Measurements from ENCODE around the gene SH3BGRL2.

The SH3BGRL2 gene

DNA sequence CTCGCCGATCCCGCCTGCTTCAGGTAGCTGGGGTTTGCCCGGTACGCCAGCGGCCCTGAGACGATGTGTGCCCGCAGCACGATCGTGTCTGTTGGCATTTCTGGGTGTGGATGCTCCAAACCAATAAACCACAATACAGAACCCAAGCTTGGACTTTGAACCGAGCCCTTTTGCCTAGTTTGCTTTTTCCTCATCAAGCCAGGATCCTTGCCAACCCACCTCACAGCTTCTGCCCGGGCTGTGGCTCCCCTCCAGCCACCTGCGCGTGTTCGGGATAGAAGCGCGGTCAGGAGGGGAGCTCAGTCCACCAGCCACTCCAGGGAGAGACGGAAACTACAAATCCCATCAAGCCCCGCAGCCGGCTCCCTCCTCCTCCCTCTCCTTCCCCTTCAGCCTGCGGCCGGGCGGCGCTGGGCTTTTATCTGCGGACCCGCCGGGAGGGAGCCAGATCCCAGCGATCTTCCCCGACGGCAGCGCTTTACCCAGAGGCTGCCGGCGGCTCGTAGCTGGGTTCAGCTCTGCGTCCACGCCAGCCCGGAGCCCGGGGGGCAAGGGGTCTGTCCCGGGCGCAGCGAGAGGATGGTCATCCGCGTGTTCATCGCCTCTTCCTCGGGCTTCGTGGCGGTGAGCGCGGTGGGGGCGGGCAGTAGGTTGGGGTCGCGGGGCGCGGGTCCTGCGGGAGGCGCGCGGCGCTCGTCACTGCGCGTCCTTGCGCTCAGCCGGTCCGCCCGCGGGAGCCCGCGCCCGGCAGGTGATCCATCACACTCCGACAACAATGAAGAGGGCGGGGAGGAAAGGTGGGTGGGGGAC is at the start of gene SH3BGRL2:
SH3BGRL2 (plus strand) TSS at position 447 of the 810 bp plus-strand sequence; CDS start at position 580, 133 bp downstream.
- DNase-seq, result peak; percentile 8 to 20

DNA sequence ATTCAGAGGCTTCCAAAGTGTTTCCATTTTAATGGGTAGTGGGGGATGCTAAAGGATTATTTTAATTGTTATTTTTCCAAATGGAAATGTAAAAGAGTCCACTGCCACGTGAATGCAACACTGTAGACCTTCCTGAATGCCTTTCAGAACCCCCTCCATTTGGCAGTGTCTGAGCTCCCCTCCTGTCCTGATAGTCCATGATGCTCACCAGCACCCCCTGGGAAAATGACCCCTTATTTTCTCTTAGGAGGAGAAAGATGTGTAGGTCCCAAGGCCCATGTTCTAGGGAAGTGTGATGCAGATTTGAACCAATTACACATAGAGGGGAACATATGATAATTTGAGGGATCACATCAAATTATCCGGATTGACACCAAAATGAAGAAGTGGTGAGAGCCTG is 46.8 kb upstream of the SH3BGRL2 start:
- DNase-seq, result no peak

DNA sequence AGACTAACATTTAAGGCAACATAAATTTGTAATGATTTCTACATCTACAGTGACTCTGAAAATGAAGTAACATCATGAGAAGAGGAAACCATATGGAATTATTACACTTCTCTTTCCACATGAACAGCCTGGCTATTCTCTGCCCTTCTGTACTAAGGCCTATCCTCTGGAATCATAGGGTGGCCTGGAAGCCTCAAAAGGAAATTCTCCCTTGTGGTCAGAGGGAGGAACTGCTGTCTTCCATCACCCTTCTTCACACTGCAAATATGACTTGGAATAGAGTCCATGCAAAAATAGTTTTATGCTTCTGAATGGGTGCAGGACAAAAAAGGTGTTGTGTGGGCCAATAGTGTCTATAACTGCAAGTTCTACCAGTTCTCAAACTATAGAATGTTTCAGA is 44.6 kb upstream of the SH3BGRL2 start:
- no peak for DNase-seq

DNA sequence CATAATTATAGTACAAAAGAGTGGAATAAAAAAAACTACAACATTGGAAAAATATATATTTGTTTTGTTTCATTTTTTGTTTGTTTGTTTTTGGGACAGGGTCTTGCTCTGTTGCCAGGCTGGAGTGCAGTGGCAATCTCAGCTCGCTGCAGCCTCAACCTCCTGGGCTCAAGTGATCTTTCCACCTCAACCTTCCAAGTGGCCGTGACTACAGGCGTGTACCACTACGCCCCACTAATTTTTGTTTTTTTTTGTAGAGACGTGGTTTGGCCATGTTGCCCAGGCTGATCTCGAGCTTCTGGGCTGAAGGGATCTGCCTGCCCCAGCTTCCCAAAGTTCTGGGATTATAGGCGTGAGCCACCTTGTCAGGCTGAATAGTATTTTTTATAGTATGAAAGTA is 41.4 kb upstream of the SH3BGRL2 start:
- no peak for DNase-seq

DNA sequence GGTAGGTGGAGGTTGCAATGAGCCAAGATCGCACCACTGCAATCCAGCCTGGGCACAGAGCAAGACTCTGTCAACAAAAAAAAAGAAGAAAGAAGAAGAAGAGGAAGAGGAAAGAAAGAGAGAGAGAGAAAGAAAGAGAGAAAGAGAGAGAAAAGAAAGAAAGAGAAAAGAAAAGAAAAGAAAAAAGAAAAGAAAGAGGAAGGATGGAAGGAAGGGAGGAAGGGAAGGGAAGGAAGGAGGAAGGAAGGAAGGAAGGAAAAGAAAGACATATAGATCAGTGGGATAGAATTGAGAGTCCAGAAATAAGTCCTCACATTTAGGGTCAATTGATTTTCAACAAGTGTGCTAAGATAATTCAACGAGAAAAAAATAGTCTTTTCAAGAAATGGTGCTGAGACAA is 34.0 kb upstream of the SH3BGRL2 start:
- DNase-seq, result no peak

DNA sequence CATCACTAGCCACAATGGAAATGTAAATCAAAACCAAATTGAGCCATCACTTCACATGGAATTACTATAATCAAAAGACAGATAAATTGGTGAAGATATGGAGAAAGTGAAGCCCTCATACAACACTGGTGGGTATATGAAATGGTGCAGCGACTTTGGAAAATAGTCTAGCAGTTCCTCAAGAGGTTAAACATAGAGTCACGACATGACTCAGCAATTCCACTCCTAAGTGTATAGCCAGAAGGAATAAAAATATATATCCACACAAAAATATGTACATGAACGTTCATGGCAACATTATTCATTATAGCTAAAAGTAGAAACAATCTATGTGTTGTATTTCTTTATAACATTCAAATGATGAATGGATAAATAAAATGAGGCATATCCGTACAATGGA is 33.1 kb upstream of the SH3BGRL2 start:
- no peak for DNase-seq

DNA sequence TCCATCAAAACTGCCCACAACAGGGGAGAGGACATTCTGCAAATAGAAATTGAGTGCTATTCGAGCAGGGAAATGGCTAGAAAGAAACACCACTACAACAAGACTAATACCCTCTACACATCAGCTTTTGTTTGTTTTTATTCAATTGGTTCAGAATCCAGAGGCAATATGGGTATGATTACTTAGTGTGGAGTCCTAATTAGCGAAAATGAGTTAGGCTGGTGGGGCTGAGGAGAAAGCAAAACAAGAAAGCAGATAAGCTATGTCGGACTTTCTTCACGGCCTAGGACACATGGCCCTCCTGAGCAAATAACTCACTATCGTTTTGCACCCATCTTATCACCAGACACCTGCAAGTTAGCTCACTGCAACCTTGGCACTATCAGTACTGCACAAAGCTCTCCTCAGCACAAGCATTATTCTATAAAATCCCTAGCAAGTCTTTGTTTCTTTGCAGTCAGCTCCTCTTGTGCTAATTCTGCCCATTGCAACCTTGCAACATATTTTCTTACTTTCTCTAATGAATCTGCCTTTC is 31.3 kb upstream of the SH3BGRL2 start:
- DNase-seq, result no peak

DNA sequence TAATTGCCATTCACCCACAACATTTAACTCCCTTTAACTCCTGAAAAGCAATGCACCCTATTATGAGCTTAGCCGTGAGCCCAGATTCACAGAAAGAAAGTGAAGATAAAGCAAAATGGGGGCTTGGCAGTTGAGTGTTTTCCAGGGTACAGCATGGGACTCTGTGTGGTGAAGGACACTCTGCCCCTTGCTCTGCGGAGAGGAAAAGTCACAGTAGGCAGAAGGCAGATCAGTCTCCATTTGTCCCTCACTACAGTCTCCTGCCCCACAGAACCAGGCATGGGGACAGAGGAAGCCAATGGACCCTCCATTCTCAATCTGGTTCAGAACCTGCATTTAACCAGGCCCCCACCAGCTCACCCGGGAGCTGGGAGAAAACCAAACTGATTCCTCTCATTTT is 30.8 kb upstream of the SH3BGRL2 start:
- no peak for DNase-seq

DNA sequence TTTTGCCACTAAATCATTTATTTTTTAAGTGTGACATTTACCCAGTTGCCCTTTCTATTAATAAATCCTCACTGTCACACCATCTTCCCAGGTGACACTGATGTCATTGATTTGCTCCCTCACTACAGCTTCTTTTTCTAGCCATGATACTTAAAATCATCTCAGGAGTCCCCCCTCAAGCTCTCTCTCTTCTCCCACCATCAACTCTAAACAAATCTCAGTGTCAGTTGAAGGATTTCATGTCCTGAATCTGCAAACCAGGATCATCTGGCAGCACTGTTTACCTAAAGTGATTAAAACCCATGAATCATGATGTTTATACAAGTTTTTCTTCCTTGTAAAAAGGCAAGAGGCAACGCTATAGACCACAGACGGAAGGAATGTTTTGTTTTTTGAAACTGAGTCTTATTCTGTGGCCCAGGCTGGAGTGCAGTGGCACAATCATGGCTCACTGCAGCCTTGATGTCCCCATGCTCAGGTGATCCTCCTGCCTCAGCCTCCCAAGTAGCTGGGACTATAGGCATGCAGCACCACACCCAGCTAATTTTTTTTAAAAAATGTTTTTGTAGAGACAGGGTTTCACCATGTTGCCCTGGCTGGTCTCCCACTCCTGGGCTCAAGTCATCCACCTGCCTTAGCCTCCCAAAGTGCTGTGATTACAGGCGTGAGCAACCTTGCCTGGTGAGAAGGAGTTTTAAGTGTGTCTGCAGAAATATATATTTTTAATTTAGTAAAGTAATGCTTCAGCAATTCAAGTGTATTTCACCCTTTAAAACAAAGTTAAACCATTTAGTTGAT is 30.1 kb upstream of the SH3BGRL2 start:
- DNase-seq, result no peak

DNA sequence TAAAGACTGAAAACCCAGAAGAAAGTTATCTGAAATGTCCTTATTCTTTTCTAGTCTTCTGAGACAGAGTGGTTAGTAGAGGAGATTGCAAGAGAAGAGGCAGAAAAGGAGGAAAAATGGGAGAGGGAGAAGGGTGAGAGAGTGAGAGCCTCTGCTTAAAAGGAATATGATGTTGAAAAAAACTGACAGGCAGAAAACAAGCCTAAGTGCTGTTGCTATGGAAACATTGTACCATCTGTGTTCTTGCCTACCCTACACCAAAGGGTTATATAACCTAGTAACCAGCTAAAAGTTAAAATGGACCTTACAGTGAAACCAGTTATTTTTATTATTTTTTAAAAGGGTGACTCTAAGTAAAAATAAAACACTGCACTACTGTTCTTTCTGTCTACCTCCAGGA is 28.3 kb upstream of the SH3BGRL2 start:
- no peak for DNase-seq

DNA sequence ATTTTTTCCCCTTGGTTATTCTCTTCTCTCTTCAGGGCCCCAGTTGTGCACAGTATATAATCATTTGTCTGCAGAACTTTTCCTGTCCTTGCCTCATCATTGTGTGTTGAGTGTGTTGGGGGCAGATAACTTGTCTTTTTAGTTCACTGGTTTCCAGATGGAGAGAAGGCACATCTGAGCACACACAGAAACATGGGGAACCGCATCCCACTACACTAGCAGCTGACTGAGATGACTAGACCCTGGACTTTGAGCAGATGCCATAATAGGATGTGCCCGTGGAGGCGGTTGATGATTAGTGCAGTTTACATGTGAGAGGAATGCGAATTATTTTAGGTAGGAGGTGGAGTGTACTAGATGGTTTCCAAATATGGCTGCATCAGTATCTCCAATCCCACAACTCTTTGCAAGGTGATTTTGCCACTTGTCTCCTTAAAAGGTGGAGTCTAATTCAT is 26.5 kb upstream of the SH3BGRL2 start:
- DNase-seq, result no peak

DNA sequence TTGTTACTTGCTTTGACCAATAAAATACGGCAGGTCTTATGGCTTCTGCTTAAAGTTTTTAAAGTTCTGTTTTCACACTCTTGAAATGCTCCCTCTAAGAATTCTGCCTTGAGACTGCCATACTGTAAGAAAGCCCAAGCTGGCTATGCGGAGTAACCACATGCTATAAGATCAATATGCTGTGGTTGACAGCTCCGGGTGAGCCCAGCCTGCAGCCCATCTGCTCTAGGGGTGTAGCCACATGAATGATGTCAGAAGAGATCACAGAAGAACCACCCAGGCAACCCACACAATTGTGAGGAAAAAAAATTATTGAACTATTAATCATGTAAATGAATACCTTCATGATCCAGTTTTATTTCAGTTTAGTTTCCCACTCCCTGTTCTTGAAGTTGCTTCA is 26.1 kb upstream of the SH3BGRL2 start:
- DNase-seq, result no peak

DNA sequence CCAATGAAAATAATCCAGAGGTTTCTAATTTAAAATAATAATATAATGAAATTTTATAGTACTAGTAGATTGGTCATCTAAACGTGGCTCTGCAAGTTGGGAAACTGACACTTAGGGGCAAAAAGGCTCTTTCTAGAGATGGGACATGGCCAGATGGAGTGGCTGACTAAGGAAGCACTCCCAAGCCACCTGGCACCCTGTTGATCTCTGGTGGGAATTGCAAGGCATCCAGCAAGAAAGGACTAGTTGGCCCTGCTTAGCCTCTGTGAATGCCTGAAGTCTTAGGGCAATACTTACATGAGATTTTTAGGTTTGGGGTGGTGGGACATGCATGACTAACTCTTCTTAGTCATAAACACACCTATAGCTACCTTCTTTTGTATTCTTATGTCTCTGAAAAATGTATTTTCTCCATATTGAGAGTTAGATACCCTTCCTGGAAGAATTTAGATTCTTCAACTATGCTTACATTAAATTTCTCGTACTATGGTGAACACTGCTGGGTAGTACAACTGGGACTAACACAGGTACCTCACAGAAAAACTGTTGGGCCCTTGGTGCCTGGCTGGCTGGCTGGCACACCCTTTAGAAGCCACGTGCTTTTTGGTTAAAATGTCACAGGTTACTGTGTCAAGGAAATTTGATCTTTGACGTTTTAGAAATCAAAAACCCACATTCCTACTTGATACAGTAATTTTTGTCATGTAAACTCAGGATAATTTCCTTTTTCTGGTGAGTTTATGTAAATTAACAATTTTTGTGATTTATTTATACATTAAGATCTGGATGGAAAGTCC is 25.0 kb upstream of the SH3BGRL2 start:
- DNase-seq, result no peak

DNA sequence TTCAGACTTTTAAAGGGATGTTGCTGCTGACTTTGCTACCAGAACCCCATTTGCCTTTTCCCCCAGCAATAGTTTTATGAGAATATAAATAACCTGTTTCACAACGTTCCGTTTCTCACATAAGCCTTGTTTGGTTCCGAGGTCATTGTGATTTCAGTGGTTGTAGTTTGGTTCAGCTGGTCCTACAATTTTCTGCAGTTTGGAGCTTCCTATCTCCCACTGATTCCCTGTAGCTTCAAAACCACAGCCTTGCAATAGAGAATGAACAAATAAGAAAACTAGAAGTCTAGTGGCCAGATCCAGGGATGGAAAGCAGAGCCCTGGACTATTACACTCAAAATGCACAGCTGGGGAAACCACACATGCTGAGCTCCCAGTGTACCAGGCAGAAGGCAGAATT is 24.1 kb upstream of the SH3BGRL2 start:
- no peak for DNase-seq

DNA sequence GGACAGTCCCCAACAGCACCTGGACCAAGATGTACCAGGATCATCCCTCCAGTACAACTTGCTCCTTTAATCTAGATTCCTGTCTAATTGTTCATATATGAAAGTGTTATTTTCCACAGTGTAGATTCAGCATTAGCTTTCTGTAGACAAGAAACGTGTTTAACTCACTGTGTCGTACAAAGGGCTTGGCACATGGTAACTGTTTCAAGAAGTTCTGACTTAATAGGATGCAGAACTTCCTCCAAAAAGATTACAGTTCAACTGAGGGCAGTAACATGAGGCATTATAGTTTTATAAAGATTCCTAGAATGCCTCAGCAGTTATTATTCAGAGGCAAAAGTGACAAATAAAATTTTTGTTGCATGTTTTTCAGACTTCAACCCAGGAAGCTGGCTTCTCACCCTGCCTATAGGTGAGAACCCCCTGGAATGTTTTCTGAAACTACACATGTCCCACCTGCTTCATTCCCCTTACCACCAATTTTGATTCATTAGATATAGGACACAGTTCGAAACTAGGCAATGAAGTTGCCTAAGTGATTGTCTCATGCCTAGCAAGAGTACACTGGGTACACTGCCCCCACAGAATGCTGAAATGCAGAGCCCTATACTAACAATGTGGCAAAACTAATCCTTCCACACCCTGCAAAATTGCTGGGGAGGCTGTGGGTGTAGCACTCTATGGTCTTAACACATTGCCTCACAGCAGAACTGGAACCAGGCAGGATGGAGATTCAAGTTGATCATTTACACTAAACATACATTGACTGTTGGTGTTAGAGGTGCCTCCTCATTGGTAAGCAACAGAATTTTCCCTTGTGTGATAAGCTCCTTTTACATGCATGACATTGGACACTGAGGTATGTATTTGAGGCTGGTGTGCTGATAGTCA is 22.6 kb upstream of the SH3BGRL2 start:
- DNase-seq, result no peak

DNA sequence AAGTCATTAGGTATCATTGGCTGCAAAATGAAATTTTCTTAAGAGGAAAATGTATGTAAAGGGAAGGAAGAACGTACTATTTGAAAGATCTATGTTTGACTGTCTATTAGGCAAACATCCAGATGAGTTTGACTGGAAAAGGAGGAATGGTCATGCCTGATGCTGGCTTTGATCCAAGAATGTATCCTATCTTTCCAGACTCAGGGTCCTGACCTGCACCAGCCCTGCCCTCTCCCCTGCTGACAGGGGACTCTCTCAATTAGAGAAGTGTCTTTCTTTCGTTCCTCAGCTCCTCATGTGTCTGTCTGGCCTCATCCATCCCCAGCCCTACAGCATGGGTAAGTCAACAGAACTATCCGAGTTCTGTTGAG is 21.9 kb upstream of the SH3BGRL2 start:
- DNase-seq, result no peak

DNA sequence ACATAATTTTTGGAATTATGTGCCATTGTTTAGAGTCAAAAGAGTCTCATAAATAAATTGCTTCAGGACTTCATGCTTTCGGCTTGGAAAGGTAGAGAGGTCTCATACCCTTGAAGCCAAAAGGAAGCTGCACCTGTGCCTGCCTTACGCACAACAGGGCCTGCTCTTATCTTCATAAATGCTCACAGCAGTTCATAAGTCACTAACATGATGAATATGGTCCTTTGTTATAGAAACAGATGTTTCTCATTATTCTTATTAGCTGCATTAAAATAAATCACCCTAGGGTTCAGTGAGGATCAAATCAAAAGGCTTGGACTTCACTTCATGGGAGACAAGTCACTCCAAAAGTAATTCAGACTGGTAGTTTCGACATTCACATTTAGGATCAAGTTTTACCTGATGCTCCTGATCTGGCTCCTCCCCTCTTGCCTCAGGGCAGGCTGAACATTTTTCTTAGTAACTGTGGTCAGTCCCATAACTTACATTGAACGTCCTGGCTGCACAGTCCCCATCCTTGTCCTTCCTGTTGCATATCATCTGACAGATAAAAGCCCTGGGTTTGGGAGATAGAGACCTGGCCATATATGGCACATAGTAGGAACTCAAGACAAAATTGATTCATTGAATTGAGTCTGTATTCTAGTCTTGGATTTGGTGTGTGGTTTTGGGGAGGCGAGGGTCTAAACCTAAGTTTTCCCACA is 20.7 kb upstream of the SH3BGRL2 start:
- DNase-seq, result no peak

DNA sequence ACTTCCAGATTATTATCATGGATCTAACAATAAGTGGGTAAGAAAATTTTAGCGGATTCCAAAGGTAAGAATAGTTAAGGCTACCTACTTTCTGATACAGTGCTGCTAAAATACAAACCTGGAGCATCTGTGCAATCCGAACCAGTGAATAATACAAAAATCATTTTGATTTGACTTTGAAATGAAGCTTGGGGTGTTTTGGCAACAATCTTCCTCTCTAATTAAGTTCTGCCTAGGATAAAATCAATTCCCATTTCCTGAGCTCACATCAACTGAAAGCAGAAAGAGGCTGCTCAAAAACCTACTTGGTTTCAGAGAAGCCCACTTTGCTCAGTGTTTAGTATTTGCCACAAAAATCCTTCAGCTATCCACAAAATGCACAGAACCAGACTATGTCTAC is 18.7 kb upstream of the SH3BGRL2 start:
- DNase-seq, result no peak

DNA sequence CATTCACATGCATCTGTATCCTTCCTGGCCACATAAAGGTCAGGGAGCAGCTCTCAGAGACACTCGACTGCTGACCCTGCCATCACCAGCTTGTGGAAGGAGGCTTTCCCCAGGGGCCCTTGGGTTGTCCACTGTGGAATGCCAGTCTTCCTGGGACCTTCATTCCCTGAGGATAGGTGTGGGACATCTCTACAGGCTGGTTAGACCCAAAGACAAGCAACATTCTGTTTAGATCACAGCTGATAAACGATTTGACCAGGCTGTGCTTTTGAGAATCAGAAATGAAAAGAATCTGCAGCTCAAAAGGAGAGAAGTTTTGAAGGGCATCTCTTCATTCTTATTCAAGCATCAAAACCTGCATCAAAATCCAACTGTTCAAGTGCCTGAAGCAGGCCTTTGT is 18.2 kb upstream of the SH3BGRL2 start:
- DNase-seq, result no peak

DNA sequence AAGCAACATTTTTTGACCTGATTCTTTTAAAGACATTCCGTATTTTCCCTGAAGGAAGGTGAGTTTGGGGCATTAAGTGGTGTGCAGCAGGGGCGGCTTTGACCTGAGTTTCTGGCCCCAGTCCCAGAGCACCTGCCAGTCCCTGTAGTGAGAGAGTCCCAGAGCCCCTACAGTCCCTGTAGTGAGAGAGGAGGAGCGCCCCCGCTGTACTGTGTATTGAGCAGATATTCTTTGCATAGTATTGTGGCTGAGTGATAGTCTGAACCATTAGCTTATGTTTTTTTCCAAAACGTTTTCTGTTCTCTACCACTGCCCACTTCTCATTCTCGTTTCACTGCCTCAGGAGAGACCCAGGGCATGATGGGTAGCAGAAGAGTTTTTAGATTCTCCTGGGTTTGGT is 17.2 kb upstream of the SH3BGRL2 start:
- DNase-seq, result no peak

All from CD4-positive, alpha-beta T cell treated with Interferon alpha-2 for 1 hour (primary cell).